Tibial artery (tissue), 4 donors: ENCODE data around the gene COL25A1.
"Not testable (repeated sequence)": the region's sequence is repeated elsewhere in the genome, so short reads cannot be mapped to it uniquely, and the experiment has no call there.

Experiments used
- DNase-seq, 2 donors: peaks; one replicate each; pipeline ENCODE4 v3.0.0-alpha.2; 2019
- H3K27ac ChIP-seq, 2 donors: fragments of 200-600 bp; sonication (generic) in 1 of 2; 1 replicate in 1 of 2; 2 replicates in 1 of 2; pipeline ENCODE4 v1.5.1; 2018 to 2019; ENCODE audit warnings: mild to moderate bottlenecking in 1 of 2
- H3K27me3 ChIP-seq, 2 donors: fragments of 200-600 bp; sonication (generic) in 1 of 2; one replicate each; pipeline versions ENCODE4 v1.5.1 to v1.6.0; 2016 to 2019
- H3K36me3 ChIP-seq, 3 donors: fragments of 200-600 bp; sonication (generic) in 2 of 3; one replicate each; pipeline ENCODE4 v1.5.1; 2016 to 2019; ENCODE audit warnings: mild to moderate bottlenecking in 2 of 3
- H3K4me1 ChIP-seq, 4 donors: fragments of 200-600 bp; sonication (generic) in 2 of 4; 1 replicate in 3 of 4; 2 replicates in 1 of 4; pipeline ENCODE4 v1.5.1; 2016 to 2019
- H3K4me3 ChIP-seq, 2 donors: fragments of 200-600 bp; sonication (generic) in 1 of 2; 1 replicate in 1 of 2; 2 replicates in 1 of 2; pipeline ENCODE4 v1.5.1; 2018 to 2019; ENCODE audit warnings: mild to moderate bottlenecking in 2 of 2
- H3K9me3 ChIP-seq, 3 donors: fragments of 200-600 bp; sonication (generic) in 1 of 3; one replicate each; pipeline ENCODE4 v1.5.1; 2016 to 2019
- CTCF ChIP-seq, 2 experiments: fragments of 200-600 bp in 1 of 2; fragments of 450-650 bp in 1 of 2; IDR thresholded peaks; one replicate each; pipeline ENCODE4 v1.5.1; 2017 to 2019; ENCODE audit warnings: antibody characterized with exemption in 2 of 2, mild to moderate bottlenecking in 1 of 2, moderate library complexity in 1 of 2
- intact Hi-C: fragments of 100-400 bp; cut with DNase I; formaldehyde crosslinking; loops from one replicate; pipeline ENCODE4 v1.15.0; 2023; ENCODE audit warnings: low total_unique reads

Gene COL25A1

GRCh38 chr4:109004418-109004817 lies 298.0 kb downstream of the COL25A1 start:
- no peak overlapping the region for H3K27ac ChIP-seq
- no peak overlapping the region for H3K4me3 ChIP-seq
- H3K9me3 ChIP-seq = no peaks in the 10 kb centered on the region
- no peaks in the 10 kb centered on the region for H3K4me1 ChIP-seq
- no peaks in the 10 kb centered on the region for H3K36me3 ChIP-seq
- no peak for DNase-seq
- H3K27me3 ChIP-seq = no peaks in the 10 kb centered on the region
- no peak for TF ChIP-seq CTCF (IDR thresholded peaks at IDR 0.05)
- intact Hi-C loops = no loop called here

- intact Hi-C loops = no loop called here
- no peaks in the 10 kb centered on the region for H3K36me3 ChIP-seq
- no peak overlapping the region for H3K4me3 ChIP-seq
- no peak overlapping the region for H3K27ac ChIP-seq
- no peaks in the 10 kb centered on the region for H3K9me3 ChIP-seq
- no peak for DNase-seq
- H3K27me3 ChIP-seq = no peaks in the 10 kb centered on the region
- TF ChIP-seq CTCF (IDR thresholded peaks at IDR 0.05) = no peak
- no peaks in the 10 kb centered on the region for H3K4me1 ChIP-seq
Measured at GRCh38 chr4:109003964-109004363, 298.5 kb downstream of the COL25A1 start.

GRCh38 chr4:108991551-108992328 lies 310.7 kb downstream of the COL25A1 start:
- no peaks in the 10 kb centered on the region for H3K36me3 ChIP-seq
- H3K4me1 ChIP-seq = no peaks in the 10 kb centered on the region
- TF ChIP-seq CTCF (IDR thresholded peaks at IDR 0.05) = no peak
- no peaks in the 10 kb centered on the region for H3K9me3 ChIP-seq
- intact Hi-C loops = no loop called here
- no peak overlapping the region for H3K4me3 ChIP-seq
- no peak overlapping the region for H3K27ac ChIP-seq
- no peaks in the 10 kb centered on the region for H3K27me3 ChIP-seq
- no peak for DNase-seq

DNA sequence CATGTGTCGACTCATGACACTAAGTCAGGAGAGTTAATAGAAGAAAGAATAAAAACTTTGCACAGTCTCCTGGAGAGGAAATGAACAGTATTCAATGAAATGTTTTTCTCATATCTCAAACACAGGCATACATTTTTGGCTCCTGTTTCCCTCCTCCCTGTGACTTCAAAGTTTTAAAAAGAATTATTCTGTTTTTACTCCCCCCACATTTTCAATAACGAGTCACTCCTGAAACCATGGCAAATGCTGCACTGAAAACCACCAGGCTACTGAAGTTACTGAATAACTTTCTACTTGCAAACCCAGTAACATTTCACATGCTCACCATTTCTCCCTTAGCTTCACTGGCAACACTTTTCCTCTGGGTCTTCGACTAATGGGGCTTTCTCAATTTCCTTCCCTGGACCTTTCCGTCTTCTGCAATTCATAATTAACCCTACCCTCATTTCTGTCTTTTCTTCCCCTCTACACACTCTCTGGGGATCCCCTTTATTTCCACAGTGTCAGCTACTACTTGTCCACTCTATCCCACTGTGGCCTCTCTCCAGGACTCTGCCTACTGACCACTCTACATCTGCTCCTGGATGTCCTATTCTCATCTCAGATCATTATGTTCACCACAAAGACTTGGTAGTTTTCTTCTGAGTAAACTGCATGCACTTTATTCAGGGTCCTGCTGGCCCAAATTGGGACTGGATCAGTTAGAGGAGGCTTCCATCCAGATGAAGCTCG lies 313.8 kb downstream of the COL25A1 start:
- Histone ChIP-seq H3K27me3 (no peaks in the 10 kb centered on the region), H3K9me3 (no peaks in the 10 kb centered on the region), H3K36me3 (no peaks in the 10 kb centered on the region), H3K4me3 (no peak overlapping the region), H3K27ac (no peak overlapping the region), H3K4me1 (no peaks in the 10 kb centered on the region)
- TF ChIP-seq CTCF (IDR thresholded peaks at IDR 0.05) = no peak
- intact Hi-C loops = no loop called here
- no peak for DNase-seq

DNA sequence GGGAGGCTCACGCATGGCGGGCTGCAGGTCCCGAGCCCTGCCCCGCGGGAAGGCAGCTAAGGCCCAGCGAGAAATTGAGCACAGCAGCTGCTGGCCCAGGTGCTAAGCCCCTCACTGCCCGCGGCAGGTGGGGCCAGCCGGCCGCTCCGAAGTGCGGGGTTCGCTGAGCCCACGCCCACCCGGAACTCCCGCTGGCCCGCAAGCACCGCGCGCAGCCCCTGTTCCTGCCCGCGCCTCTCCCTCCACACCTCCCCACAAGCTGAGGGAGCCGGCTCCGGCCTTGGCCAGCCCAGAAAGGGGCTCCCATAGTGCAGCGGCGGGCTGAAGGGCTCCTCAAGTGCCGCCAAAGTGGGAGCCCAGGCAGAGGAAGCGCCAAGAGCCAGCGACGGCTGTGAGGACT lies 318.0 kb downstream of the COL25A1 start:
- H3K4me3 ChIP-seq, DNase-seq, H3K27ac ChIP-seq, H3K4me1 ChIP-seq, H3K27me3 ChIP-seq, H3K9me3 ChIP-seq, intact Hi-C loops, H3K36me3 ChIP-seq: not testable (repeated sequence)

DNA sequence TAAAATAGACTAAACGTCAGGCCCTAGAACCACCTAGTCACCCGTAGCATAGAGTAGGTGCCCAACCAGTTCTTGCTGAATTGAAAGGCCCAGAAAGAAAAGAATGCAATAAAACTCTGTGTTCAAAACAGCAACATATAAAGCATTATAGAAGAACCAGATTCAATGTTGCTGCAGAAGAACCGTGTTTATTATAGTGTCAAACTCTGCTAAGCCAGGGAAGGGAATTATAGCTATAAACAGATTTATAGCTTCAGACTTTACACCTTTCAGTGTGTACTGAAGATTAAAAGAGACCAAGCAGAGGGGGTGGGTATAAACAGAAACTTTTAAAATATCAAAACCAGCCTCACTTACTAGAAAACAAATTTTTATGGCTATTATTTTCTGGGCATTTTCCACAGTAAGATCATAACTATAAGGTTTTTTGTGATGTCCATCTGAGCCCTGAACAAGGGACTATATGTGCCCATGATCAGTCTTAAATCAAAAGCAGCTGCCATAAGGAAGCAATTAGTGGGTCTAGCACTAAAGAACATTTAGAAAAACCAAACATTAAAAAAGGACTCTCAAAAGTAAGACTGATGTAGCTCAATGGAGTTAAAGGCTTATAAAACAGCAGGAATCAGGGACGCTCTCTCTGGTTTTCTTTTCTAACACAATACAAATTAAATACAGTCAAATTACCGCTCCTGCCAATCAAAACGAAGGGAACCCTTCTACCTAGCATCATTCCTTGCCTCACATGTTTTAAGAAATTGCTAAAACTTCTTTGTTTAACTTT lies 319.9 kb downstream of the COL25A1 start:
- Histone ChIP-seq H3K27ac (no peak overlapping the region), H3K9me3 (no peaks in the 10 kb centered on the region), H3K27me3 (no peaks in the 10 kb centered on the region), H3K36me3 (no peaks in the 10 kb centered on the region), H3K4me1 (no peaks in the 10 kb centered on the region), H3K4me3 (no peak overlapping the region)
- TF ChIP-seq CTCF (IDR thresholded peaks at IDR 0.05) = no peak
- DNase-seq = no peak
- intact Hi-C loops = no loop called here
